ENCODE measurements around the gene ZNF419.
A peak's percentile ranks its signal among the peaks of the same experiment; 100 is the strongest.
"Not testable (repeated sequence)": the region's sequence is repeated elsewhere in the genome, so short reads cannot be mapped to it uniquely, and the experiment has no call there.

ZNF419 gene

GRCh38 chr19:57465680-57466381 lies 21.7 kb upstream of the ZNF419 start:
- H3K4me3 ChIP-seq (replicated peaks; ENCODE audit: low read depth, low read length): no peak overlapping the region
- DNase-seq (ENCODE audit: extremely low read depth, low read depth): no peak
- TF ChIP-seq CTCF (IDR thresholded peaks at IDR 0.05; ENCODE audit: low read depth, low read length, missing control alignments): peak; percentile 61

GRCh38 chr19:57466489-57466888 lies 21.1 kb upstream of the ZNF419 start:
- H3K4me3 ChIP-seq (replicated peaks; ENCODE audit: low read depth, low read length): no peak overlapping the region
- no peak for TF ChIP-seq CTCF (IDR thresholded peaks at IDR 0.05; ENCODE audit: low read depth, low read length, missing control alignments)
- DNase-seq (ENCODE audit: extremely low read depth, low read depth): no peak

- H3K4me3 ChIP-seq (replicated peaks; ENCODE audit: low read depth, low read length): no peak overlapping the region
- DNase-seq (ENCODE audit: extremely low read depth, low read depth): no peak
- TF ChIP-seq CTCF (IDR thresholded peaks at IDR 0.05; ENCODE audit: low read depth, low read length, missing control alignments): no peak
Observed at GRCh38 chr19:57473646-57474045, 13.9 kb upstream of the ZNF419 start.

GRCh38 chr19:57477191-57478008 lies 10.2 kb upstream of the ZNF419 start, which contains the start of gene ZNF772:
TSS of gene ZNF772 (minus strand) at chr19:57477566. CDS start at chr19:57477309, 257 bp downstream.
- H3K4me3 ChIP-seq (replicated peaks; ENCODE audit: low read depth, low read length): peak within 1 kb of the TSS; percentile 55
- peak; percentile 85 for DNase-seq (ENCODE audit: extremely low read depth, low read depth)
- peak; percentile 46 for TF ChIP-seq CTCF (IDR thresholded peaks at IDR 0.05; ENCODE audit: low read depth, low read length, missing control alignments)

GRCh38 chr19:57488299-57488644 lies 722 bp downstream of the ZNF419 start:
- H3K4me3 ChIP-seq (replicated peaks; ENCODE audit: low read depth, low read length): peak overlapping the region; percentile 77
- not testable (repeated sequence) for DNase-seq (ENCODE audit: extremely low read depth, low read depth)

GRCh38 chr19:57499332-57499679 lies 11.8 kb downstream of the ZNF419 start:
- not testable (repeated sequence) for DNase-seq (ENCODE audit: extremely low read depth, low read depth); H3K4me3 ChIP-seq (replicated peaks; ENCODE audit: low read depth, low read length)

- peak within 1 kb of the TSS; percentile 60 for H3K4me3 ChIP-seq (replicated peaks; ENCODE audit: low read depth, low read length)
Observed at GRCh38 chr19:57499680-57500395, 12.3 kb downstream of the ZNF419 start, which contains the start of gene ZNF773. TSS of gene ZNF773 (plus strand) at chr19:57499938. CDS start at chr19:57500081, 143 bp downstream.

GRCh38 chr19:57500400-57500799 lies 12.8 kb downstream of the ZNF419 start:
- DNase-seq (ENCODE audit: extremely low read depth, low read depth): not testable (repeated sequence)
- H3K4me3 ChIP-seq (replicated peaks; ENCODE audit: low read depth, low read length): peak overlapping the region; percentile 60

More at GRCh38 chr19:57499680-57500395, 12.3 kb downstream of the ZNF419 start, which contains the start of gene ZNF773:
- DNase-seq (ENCODE audit: extremely low read depth, low read depth): peak; percentile 89

Data from HFF-Myc (cell line).